Muscle of leg (tissue), 11 donors: ENCODE results near the gene COL1A1. TPM values are rescaled to one million over a fixed set of nuclear protein-coding genes. Genes with fewer than 3 reads are reported as not detected.
A peak's percentile ranks its signal among the peaks of the same experiment; 100 is the strongest.

Experiments
- DNase-seq: peaks from one replicate; pipeline ENCODE4 v3.0.0; 2013
- H3K27ac ChIP-seq: one replicate; pipeline ENCODE4 v1.5.1; 2013; ENCODE audit warnings: mild to moderate bottlenecking, low read length, control low read depth
- H3K27me3 ChIP-seq: one replicate; pipeline ENCODE4 v1.6.1; 2013; ENCODE audit warnings: low read length; ENCODE audit not compliant: control insufficient read depth, insufficient read depth
- H3K36me3 ChIP-seq: one replicate; pipeline ENCODE4 v1.6.1; 2013; ENCODE audit warnings: low read length; ENCODE audit not compliant: control insufficient read depth, insufficient read depth
- H3K4me1 ChIP-seq: one replicate; pipeline ENCODE4 v1.6.1; 2013; ENCODE audit warnings: low read length; ENCODE audit not compliant: control insufficient read depth, insufficient read depth
- H3K4me3 ChIP-seq: one replicate; pipeline ENCODE4 v1.5.1; 2013; ENCODE audit warnings: low read length, control low read depth
- H3K9me3 ChIP-seq: replicated peaks from 2 replicates; pipeline ENCODE4 v1.6.1; 2013; ENCODE audit warnings: low read depth, low read length; ENCODE audit not compliant: control insufficient read depth
- WGBS: methylation state at CpG from one replicate; pipeline ENCODE4 v1.1.5; 2013; ENCODE audit warnings: missing lambda C conversion rate; ENCODE audit not compliant: insufficient coverage; 5-methylcytosine and 5-hydroxymethylcytosine counted together
- polyA plus RNA-seq, 8 donors: library from polyadenylated mRNA; unstranded; fragments of 120-200 nt; gene quantifications; one replicate each; pipeline versions ENCODE4 v1.2.1 to v1.2.3, GENCODE V29; 2013; ENCODE audit warnings: inconsistent platforms in 1 of 8, low replicate concordance in 1 of 8; ENCODE audit not compliant: insufficient read length in 8 of 8, insufficient read depth in 1 of 8
- total RNA-seq: library from RNA; stranded (reverse); fragments of 120-200 nt; gene quantifications from one replicate; pipeline ENCODE4 v1.2.4, GENCODE V29; 2013

COL1A1 gene
- total and polyA plus RNA-seq, 9 donors = 2,579 to 9,345 (median 4,374) TPM

GRCh38 chr17:50177983-50178834, 23.2 kb downstream of the COL1A1 start:
- Histone ChIP-seq H3K36me3 (peaks cover 25% of the 10 kb centered on the region), H3K4me3 (no peak overlapping the region), H3K4me1 (peaks cover 76% of the 10 kb centered on the region), H3K27ac (peak overlapping the region; percentile 90), H3K27me3 (no peaks in the 10 kb centered on the region), H3K9me3 (no peaks in the 10 kb centered on the region)
- WGBS = 2% methylated on average over 17 of the region's 22 CpGs
- DNase-seq = peak; percentile 92

- peaks cover 26% of the 10 kb centered on the region for H3K36me3 ChIP-seq
- peaks cover 79% of the 10 kb centered on the region for H3K4me1 ChIP-seq
- 71% methylated on average over 8 of the region's 10 CpGs for whole genome bisulfite sequencing
- no peak for DNase-seq
- no peak overlapping the region for H3K4me3 ChIP-seq
- H3K27me3 ChIP-seq = no peaks in the 10 kb centered on the region
- H3K9me3 ChIP-seq = no peaks in the 10 kb centered on the region
- H3K27ac ChIP-seq = peak overlapping the region; percentile 90
Measured at GRCh38 chr17:50177476-50177875, 24.0 kb downstream of the COL1A1 start.

GRCh38 chr17:50176559-50177357, 24.7 kb downstream of the COL1A1 start:
- Histone ChIP-seq H3K9me3 (no peaks in the 10 kb centered on the region), H3K27ac (peak overlapping the region; percentile 90), H3K4me1 (peaks cover 81% of the 10 kb centered on the region), H3K27me3 (no peaks in the 10 kb centered on the region), H3K36me3 (peaks cover 31% of the 10 kb centered on the region), H3K4me3 (no peak overlapping the region)
- WGBS = 70% methylated on average over 12 of the region's 20 CpGs
- no peak for DNase-seq

- H3K36me3 ChIP-seq = peaks cover 41% of the 10 kb centered on the region
- WGBS = 91% methylated on average over 7 of the region's 16 CpGs
- H3K9me3 ChIP-seq = no peaks in the 10 kb centered on the region
- H3K27me3 ChIP-seq = no peaks in the 10 kb centered on the region
- H3K4me1 ChIP-seq = peaks cover 75% of the 10 kb centered on the region
- H3K27ac ChIP-seq = peak overlapping the region; percentile 38
- no peak overlapping the region for H3K4me3 ChIP-seq
- no peak for DNase-seq
Measured at GRCh38 chr17:50175035-50175807, 26.2 kb downstream of the COL1A1 start.

GRCh38 chr17:50174444-50174843, 27.0 kb downstream of the COL1A1 start:
- H3K4me1 ChIP-seq = peaks cover 78% of the 10 kb centered on the region
- no peaks in the 10 kb centered on the region for H3K9me3 ChIP-seq
- WGBS = no CpG with 5 or more reads among the region's 6 CpGs
- no peak overlapping the region for H3K4me3 ChIP-seq
- no peak for DNase-seq
- peaks cover 49% of the 10 kb centered on the region for H3K36me3 ChIP-seq
- no peaks in the 10 kb centered on the region for H3K27me3 ChIP-seq
- peak overlapping the region; percentile 98 for H3K27ac ChIP-seq

- Histone ChIP-seq H3K9me3 (no peaks in the 10 kb centered on the region), H3K27me3 (no peaks in the 10 kb centered on the region), H3K4me3 (no peak overlapping the region), H3K4me1 (peaks cover 81% of the 10 kb centered on the region), H3K36me3 (peaks cover 59% of the 10 kb centered on the region), H3K27ac (peak overlapping the region; percentile 98)
- WGBS = 11% methylated on average over 6 of the region's 10 CpGs
- peak; percentile 98 for DNase-seq
Measured at GRCh38 chr17:50173335-50173941, 28.0 kb downstream of the COL1A1 start.

- H3K36me3 ChIP-seq = peaks cover 64% of the 10 kb centered on the region
Measured at GRCh38 chr17:50172936-50173334, 28.5 kb downstream of the COL1A1 start.

GRCh38 chr17:50172130-50172529, 29.3 kb downstream of the COL1A1 start:
- Histone ChIP-seq H3K27ac (peak overlapping the region; percentile 98), H3K4me3 (no peak overlapping the region), H3K4me1 (peaks cover 81% of the 10 kb centered on the region), H3K9me3 (no peaks in the 10 kb centered on the region), H3K27me3 (no peaks in the 10 kb centered on the region), H3K36me3 (peaks cover 64% of the 10 kb centered on the region)
- 71% methylated on average over 5 of the region's 11 CpGs for WGBS
- DNase-seq = no peak

More at GRCh38 chr17:50172936-50173334, 28.5 kb downstream of the COL1A1 start:
- Histone ChIP-seq H3K4me1 (peaks cover 81% of the 10 kb centered on the region), H3K27ac (peak overlapping the region; percentile 98), H3K4me3 (no peak overlapping the region), H3K27me3 (no peaks in the 10 kb centered on the region), H3K9me3 (no peaks in the 10 kb centered on the region)
- WGBS = 19% methylated on average over 6 of the region's 6 CpGs
- DNase-seq = peak; percentile 80

GRCh38 chr17:50171371-50172071, 29.9 kb downstream of the COL1A1 start:
- H3K36me3 ChIP-seq = peaks cover 60% of the 10 kb centered on the region
- peak overlapping the region; percentile 98 for H3K27ac ChIP-seq
- no peak overlapping the region for H3K4me3 ChIP-seq
- no peaks in the 10 kb centered on the region for H3K9me3 ChIP-seq
- WGBS = 87% methylated on average over 17 of the region's 17 CpGs
- H3K4me1 ChIP-seq = peaks cover 78% of the 10 kb centered on the region
- no peak for DNase-seq
- H3K27me3 ChIP-seq = no peaks in the 10 kb centered on the region
